H1 (cell line): ENCODE results near the gene POLA1. TPM values are rescaled to one million over a fixed set of nuclear protein-coding genes. Genes with fewer than 3 reads are reported as not detected.

Experiments
- CTCF ChIA-PET: fragments of 300-600 bp; sonication (Branson Sonifier 250); formaldehyde crosslinking; loops from one replicate; lab custom pipeline; 2021; ENCODE audit not compliant: partially characterized antibody; lab: Charles Lee
- POLR2A ChIA-PET: fragments of 300-600 bp; sonication (Branson Sonifier 250); formaldehyde crosslinking; loops from one replicate; lab custom pipeline; 2021; ENCODE audit warnings: inconsistent platforms; ENCODE audit not compliant: partially characterized antibody; lab: Charles Lee
- DNase-seq, 2 experiments: peaks; one replicate each; pipeline versions ENCODE4 v3.0.0 to v3.0.0-alpha.2; 2010 to 2022; ENCODE audit warnings: low spot score in 2 of 2, low read depth in 1 of 2, mixed read lengths in 1 of 2
- FAIRE-seq: peaks from 2 replicates; lab custom pipeline; 2011; peaks lifted over from hg19 to GRCh38; lab: Jason Lieb, UNC
- H2AFZ ChIP-seq: 2 replicates; pipeline ENCODE4 v1.8.1; 2012; ENCODE audit warnings: low read length, inconsistent platforms
- H2AK5ac ChIP-seq: 2 replicates; pipeline ENCODE4 v1.6.1; 2013; ENCODE audit warnings: low read depth, low read length
- H2BK120ac ChIP-seq: replicated peaks from 2 replicates; pipeline ENCODE3; 2013; ENCODE audit warnings: low read depth, low read length, inconsistent platforms
- H2BK12ac ChIP-seq: 2 replicates; pipeline ENCODE4 v1.6.1; 2013; ENCODE audit warnings: low read depth, low read length
- H2BK15ac ChIP-seq: 2 replicates; pipeline ENCODE4 v1.6.1; 2013; ENCODE audit warnings: low read length
- H2BK20ac ChIP-seq: 2 replicates; pipeline ENCODE4 v1.6.1; 2013; ENCODE audit warnings: low read length
- H2BK5ac ChIP-seq: 2 replicates; pipeline ENCODE4 v1.6.1; 2013; ENCODE audit warnings: low read depth, low read length
- H3K14ac ChIP-seq: 2 replicates; pipeline ENCODE4 v1.6.1; 2013; ENCODE audit warnings: inconsistent platforms; ENCODE audit not compliant: insufficient read length
- H3K18ac ChIP-seq: 2 replicates; pipeline ENCODE4 v1.6.1; 2013; ENCODE audit warnings: low read length; ENCODE audit errors: extremely low read depth
- H3K23ac ChIP-seq: 2 replicates; pipeline ENCODE4 v1.6.1; 2013; ENCODE audit warnings: inconsistent platforms; ENCODE audit not compliant: insufficient read length
- H3K23me2 ChIP-seq: 2 replicates; pipeline ENCODE4 v1.6.1; 2013; ENCODE audit warnings: low read depth, low read length
- H3K27ac ChIP-seq: 2 replicates; pipeline ENCODE4 v1.6.1; 2011; ENCODE audit warnings: low read depth, low read length, inconsistent platforms
- H3K27me3 ChIP-seq, 4 experiments: replicated peaks in 1 of 4; 1 replicate in 1 of 4; 2 replicates in 3 of 4; pipeline versions ENCODE4 v1.6.1 to v1.8.1; 2011 to 2013; ENCODE audit warnings: low read length in 3 of 4, mild to moderate bottlenecking in 3 of 4, inconsistent platforms in 2 of 4, mixed read lengths in 2 of 4, moderate library complexity in 1 of 4; ENCODE audit not compliant: control insufficient read depth in 3 of 4, insufficient read depth in 3 of 4; ENCODE audit errors: extremely low read depth in 1 of 4
- H3K36me3 ChIP-seq, 4 experiments: 2 replicates each; pipeline versions ENCODE4 v1.6.1 to v1.8.1; 2011 to 2013; ENCODE audit warnings: mild to moderate bottlenecking in 4 of 4, low read length in 3 of 4, moderate library complexity in 2 of 4, control low read depth in 1 of 4, inconsistent platforms in 1 of 4; ENCODE audit not compliant: insufficient read depth in 4 of 4, control insufficient read depth in 2 of 4
- H3K4ac ChIP-seq: replicated peaks from 2 replicates; pipeline ENCODE3; 2013; ENCODE audit warnings: low read length, low read depth, mixed read lengths, inconsistent platforms; ENCODE audit not compliant: insufficient read length
- H3K4me1 ChIP-seq, 4 experiments: replicated peaks in 1 of 4; 1 replicate in 1 of 4; 2 replicates in 3 of 4; pipeline versions ENCODE4 v1.6.1 to v1.8.1; 2011 to 2013; ENCODE audit warnings: low read length in 3 of 4, inconsistent platforms in 2 of 4, mixed read lengths in 1 of 4; ENCODE audit not compliant: insufficient read depth in 4 of 4, control insufficient read depth in 3 of 4
- H3K4me2 ChIP-seq, 2 experiments: 2 replicates each; pipeline versions ENCODE4 v1.6.1 to v1.8.1; 2011 to 2013; ENCODE audit warnings: low read depth in 2 of 2, low read length in 2 of 2, control low read depth in 1 of 2, inconsistent platforms in 1 of 2, mild to moderate bottlenecking in 1 of 2; ENCODE audit not compliant: insufficient read depth in 1 of 2
- H3K4me3 ChIP-seq, 4 experiments: fragments of 200-600, 300-600 bp in 1 of 4; sonication (generic), shearing (Covaris generic), sonication (Bioruptor Twin) in 1 of 4; 2 replicates each; pipeline versions ENCODE4 v1.5.1 to v1.8.1; 2011 to 2016; ENCODE audit warnings: low read length in 4 of 4, low read depth in 3 of 4, control low read depth in 2 of 4, inconsistent platforms in 2 of 4, mild to moderate bottlenecking in 2 of 4, mixed read lengths in 1 of 4, moderate library complexity in 1 of 4; ENCODE audit not compliant: insufficient read depth in 2 of 4; ENCODE audit errors: extremely low read depth in 1 of 4
- H3K56ac ChIP-seq: replicated peaks from 2 replicates; pipeline ENCODE3; 2013; ENCODE audit warnings: low read depth, mild to moderate bottlenecking, mixed read lengths, low read length, inconsistent platforms; ENCODE audit not compliant: insufficient read length
- H3K79me1 ChIP-seq: 2 replicates; pipeline ENCODE4 v1.6.1; 2013; ENCODE audit warnings: low read depth, low read length, control low read depth
- H3K79me2 ChIP-seq, 2 experiments: 2 replicates each; pipeline versions ENCODE4 v1.6.1 to v1.8.1; 2012 to 2013; ENCODE audit warnings: low read length in 2 of 2, mild to moderate bottlenecking in 2 of 2, inconsistent platforms in 1 of 2; ENCODE audit not compliant: insufficient read depth in 2 of 2, control insufficient read depth in 1 of 2
- H3K9ac ChIP-seq, 4 experiments: replicated peaks in 1 of 4; 1 replicate in 1 of 4; 2 replicates in 3 of 4; pipeline versions ENCODE4 v1.6.1 to v1.8.1; 2011 to 2013; ENCODE audit warnings: low read depth in 3 of 4, low read length in 3 of 4, control low read depth in 2 of 4, mild to moderate bottlenecking in 2 of 4, moderate library complexity in 2 of 4, inconsistent platforms in 1 of 4; ENCODE audit errors: extremely low read depth in 1 of 4
- H3K9me3 ChIP-seq, 2 experiments: 2 replicates each; pipeline versions ENCODE4 v1.6.1 to v1.8.1; 2012 to 2013; ENCODE audit warnings: mild to moderate bottlenecking in 2 of 2, moderate library complexity in 2 of 2, control low read depth in 1 of 2, inconsistent platforms in 1 of 2, low read depth in 1 of 2, low read length in 1 of 2, mixed read lengths in 1 of 2; ENCODE audit not compliant: insufficient read depth in 2 of 2
- H4K20me1 ChIP-seq, 2 experiments: replicated peaks in 1 of 2; 2 replicates each; pipeline versions ENCODE3 to v1.8.1; 2011 to 2013; ENCODE audit warnings: inconsistent platforms in 2 of 2, low read length in 2 of 2, mild to moderate bottlenecking in 1 of 2; ENCODE audit not compliant: insufficient read depth in 2 of 2, control insufficient read depth in 1 of 2
- H4K5ac ChIP-seq: 2 replicates; pipeline ENCODE4 v1.6.1; 2013; ENCODE audit warnings: low read length, low read depth, mixed read lengths, inconsistent platforms; ENCODE audit not compliant: insufficient read length
- H4K8ac ChIP-seq: 2 replicates; pipeline ENCODE4 v1.8.0; 2013; ENCODE audit warnings: mild to moderate bottlenecking, moderate library complexity, low read length, inconsistent platforms; ENCODE audit not compliant: insufficient read depth; ENCODE audit errors: extremely low read depth
- H4K91ac ChIP-seq: replicated peaks from 2 replicates; pipeline ENCODE3; 2013; ENCODE audit warnings: low read length, mixed read lengths, inconsistent platforms; ENCODE audit not compliant: insufficient read length
- ATF3 ChIP-seq: IDR thresholded peaks from 2 replicates; pipeline ENCODE4 v1.6.1; 2011; ENCODE audit warnings: low read depth, mild to moderate bottlenecking, low read length; ENCODE audit not compliant: insufficient read depth
- BACH1 ChIP-seq: IDR thresholded peaks from 2 replicates; pipeline ENCODE4 v1.6.1; 2012; ENCODE audit warnings: low read length, improper control_type of control experiment
- CEBPB ChIP-seq: IDR thresholded peaks from 2 replicates; pipeline ENCODE4 v1.6.1; 2012; ENCODE audit warnings: low read depth, low read length
- E2F6 ChIP-seq: IDR thresholded peaks from 2 replicates; pipeline ENCODE4 v1.6.1; 2012; ENCODE audit warnings: inconsistent platforms
- EP300 ChIP-seq, 2 experiments: IDR thresholded peaks; 1 replicate in 1 of 2; 2 replicates in 1 of 2; pipeline ENCODE4 v1.6.1; 2011 to 2012; ENCODE audit warnings: low read depth in 2 of 2, low read length in 2 of 2, mild to moderate bottlenecking in 2 of 2, borderline replicate concordance in 1 of 2, inconsistent platforms in 1 of 2, moderate library complexity in 1 of 2
- EZH2 ChIP-seq: fragments of 200-600 bp; sonication (generic); IDR thresholded peaks from 2 replicates; pipeline ENCODE4 v1.7.1; 2012; ENCODE audit warnings: low read depth, mild to moderate bottlenecking, moderate library complexity, low read length, inconsistent platforms; ENCODE audit not compliant: severe bottlenecking
- GABPA ChIP-seq: IDR thresholded peaks from 2 replicates; pipeline ENCODE4 v1.6.1; 2011; ENCODE audit warnings: mild to moderate bottlenecking, low read length, moderate library complexity, borderline replicate concordance; ENCODE audit not compliant: insufficient read depth
- HDAC2 ChIP-seq, 2 experiments: fragments of 300-600 bp in 1 of 2; sonication (generic) in 1 of 2; IDR thresholded peaks; 2 replicates each; pipeline ENCODE4 v1.6.1; 2011 to 2012; ENCODE audit warnings: low read depth in 2 of 2, low read length in 2 of 2, mild to moderate bottlenecking in 2 of 2, moderate library complexity in 2 of 2, borderline replicate concordance in 1 of 2, inconsistent platforms in 1 of 2
- JUND ChIP-seq: IDR thresholded peaks from 2 replicates; pipeline ENCODE4 v1.6.1; 2011; ENCODE audit warnings: mild to moderate bottlenecking, improper control_type of control experiment, low read length
- POLR2AphosphoS5 ChIP-seq: IDR thresholded peaks from 2 replicates; pipeline ENCODE4 v1.6.1; 2011; ENCODE audit warnings: low read depth, low read length
- SIN3A ChIP-seq, 2 experiments: IDR thresholded peaks in 1 of 2; conservative IDR thresholded peaks in 1 of 2; 2 replicates each; pipeline ENCODE4 v1.6.1; 2011 to 2012; ENCODE audit warnings: low read length in 2 of 2, improper control_type of control experiment in 1 of 2, low read depth in 1 of 2, mild to moderate bottlenecking in 1 of 2
- SIRT6 ChIP-seq: IDR thresholded peaks from one replicate; pipeline ENCODE4 v1.7.1; 2012; ENCODE audit warnings: low read length, inconsistent platforms
- YY1 ChIP-seq: IDR thresholded peaks from 2 replicates; pipeline ENCODE4 v1.6.1; 2011; ENCODE audit warnings: low read depth, mild to moderate bottlenecking, low read length
- WGBS, 2 experiments: shearing (Covaris generic) in 1 of 2; methylation state at CpG; one replicate each; pipeline versions ENCODE4 v1.1.6 to v1.1.7; 2013 to 2015; ENCODE audit warnings: low lambda C conversion rate in 2 of 2, mixed read lengths in 2 of 2, inconsistent platforms in 1 of 2, low coverage in 1 of 2, missing lambda C conversion rate in 1 of 2; ENCODE audit not compliant: insufficient replicate concordance in 2 of 2, insufficient coverage in 1 of 2, insufficient read length in 1 of 2; ENCODE audit errors: extremely low coverage in 1 of 2, missing lambda C conversion rate in 1 of 2; 5-methylcytosine and 5-hydroxymethylcytosine counted together
- polyA plus RNA-seq, 7 experiments: library from polyadenylated mRNA; depleted of rRNA in 3 of 7; stranded (reverse) in 5 of 7; unstranded in 2 of 7; fragments of >200 nt in 5 of 7; fragments of 200-250 nt in 2 of 7; gene quantifications; 1 replicate in 5 of 7; 2 replicates in 1 of 7; 4 replicates in 1 of 7; pipeline versions ENCODE4 v1.2.1 to v1.2.3, GENCODE V29; 2011 to 2013; ENCODE audit warnings: missing spikeins in 2 of 7, mixed read lengths in 2 of 7
- total RNA-seq: library from RNA; stranded (reverse); fragmentation: NEBNext Ultra II Directional; extraction: Animal tissue kit (Norgen Biotek cat#: 25700); gene quantifications from 2 replicates; pipeline ENCODE4 v1.2.1, GENCODE V29; 2021

Gene POLA1
- total and polyA plus RNA-seq, 2 of the 8 experiments (the other 6 are each of a cell fraction or from before 2014, with no cell fraction given) = 5.6 to 34.9 TPM

GRCh38 chrX:24668111-24668510 lies 25.6 kb upstream of the POLA1 start:
- no peaks in the 10 kb centered on the region for H4K20me1 ChIP-seq
- H2AFZ ChIP-seq = no peak overlapping the region
- no peak overlapping the region for H3K27ac ChIP-seq
- no peaks in the 10 kb centered on the region for H3K27me3 ChIP-seq
- no peak overlapping the region for H2BK5ac ChIP-seq
- H4K5ac ChIP-seq = no peak overlapping the region
- H3K4me2 ChIP-seq = no peak overlapping the region
- H3K14ac ChIP-seq = no peak overlapping the region
- no peak for FAIRE-seq
- no peak for DNase-seq
- H4K8ac ChIP-seq = no peak overlapping the region
- ChIA-PET CTCF (no interaction called here), POLR2A (no interaction called here)
- no peak overlapping the region for H2BK12ac ChIP-seq
- no peak overlapping the region for H4K91ac ChIP-seq
- no peak overlapping the region for H3K18ac ChIP-seq
- H2BK20ac ChIP-seq = no peak overlapping the region
- no peak overlapping the region for H3K56ac ChIP-seq
- no peak overlapping the region for H3K9ac ChIP-seq
- H2AK5ac ChIP-seq = no peak overlapping the region
- H2BK120ac ChIP-seq = no peak overlapping the region
- no peaks in the 10 kb centered on the region for H3K23me2 ChIP-seq
- 83% methylated on average over 3 of the region's 3 CpGs; no CpG with 5 or more reads in 1 of the 2 experiments for WGBS, 2 experiments
- no peaks in the 10 kb centered on the region for H3K79me2 ChIP-seq
- H2BK15ac ChIP-seq = no peak overlapping the region
- peaks cover 0 to 7% (median 3%) of the 10 kb centered on the region in 4 experiments; a peak in 4 of 7 replicates for H3K4me1 ChIP-seq
- H3K4me3 ChIP-seq = no peak overlapping the region
- no peaks in the 10 kb centered on the region for H3K36me3 ChIP-seq
- no peak overlapping the region for H3K4ac ChIP-seq
- no peaks in the 10 kb centered on the region for H3K9me3 ChIP-seq
- no peaks in the 10 kb centered on the region for H3K79me1 ChIP-seq
- no peak overlapping the region for H3K23ac ChIP-seq
- no peak for TF ChIP-seq SIRT6
- no peak for TF ChIP-seq POLR2AphosphoS5
- TF ChIP-seq E2F6 = no peak
- TF ChIP-seq EZH2 = no peak
- no peak for TF ChIP-seq ATF3
- no peak for TF ChIP-seq GABPA
- no peak for TF ChIP-seq SIN3A (conservative IDR thresholded peaks at IDR 0.05 in 1 of 2, IDR thresholded peaks at IDR 0.05 in 1 of 2; ENCODE audit: low read depth in 1 of 2, low read length in 2 of 2)
- no peak for TF ChIP-seq EP300 (IDR thresholded peaks at IDR 0.05; ENCODE audit: borderline replicate concordance in 1 of 2, low read depth in 2 of 2, low read length in 2 of 2)
- TF ChIP-seq CEBPB = no peak
- no peak for TF ChIP-seq JUND
- TF ChIP-seq BACH1 = no peak
- TF ChIP-seq HDAC2 (IDR thresholded peaks at IDR 0.05; ENCODE audit: borderline replicate concordance in 1 of 2, low read depth in 2 of 2, low read length in 2 of 2) = no peak
- no peak for TF ChIP-seq YY1
